WI38 (cell line): ENCODE data around the gene IRGQ.
"Not testable (repeated sequence)": the region's sequence is repeated elsewhere in the genome, so short reads cannot be mapped to it uniquely, and the experiment has no call there.

Experiments
- H3K4me3 ChIP-seq: 2 replicates; pipeline ENCODE4 v1.5.1; 2011; ENCODE audit warnings: low read depth, mild to moderate bottlenecking, control low read depth, low read length
- TF ChIP-seq, protein P1 (sequence below): IDR thresholded peaks from 2 replicates; pipeline ENCODE4 v1.5.1; 2012; ENCODE audit warnings: low read depth, mild to moderate bottlenecking, control low read depth, low read length

Gene IRGQ

DNA sequence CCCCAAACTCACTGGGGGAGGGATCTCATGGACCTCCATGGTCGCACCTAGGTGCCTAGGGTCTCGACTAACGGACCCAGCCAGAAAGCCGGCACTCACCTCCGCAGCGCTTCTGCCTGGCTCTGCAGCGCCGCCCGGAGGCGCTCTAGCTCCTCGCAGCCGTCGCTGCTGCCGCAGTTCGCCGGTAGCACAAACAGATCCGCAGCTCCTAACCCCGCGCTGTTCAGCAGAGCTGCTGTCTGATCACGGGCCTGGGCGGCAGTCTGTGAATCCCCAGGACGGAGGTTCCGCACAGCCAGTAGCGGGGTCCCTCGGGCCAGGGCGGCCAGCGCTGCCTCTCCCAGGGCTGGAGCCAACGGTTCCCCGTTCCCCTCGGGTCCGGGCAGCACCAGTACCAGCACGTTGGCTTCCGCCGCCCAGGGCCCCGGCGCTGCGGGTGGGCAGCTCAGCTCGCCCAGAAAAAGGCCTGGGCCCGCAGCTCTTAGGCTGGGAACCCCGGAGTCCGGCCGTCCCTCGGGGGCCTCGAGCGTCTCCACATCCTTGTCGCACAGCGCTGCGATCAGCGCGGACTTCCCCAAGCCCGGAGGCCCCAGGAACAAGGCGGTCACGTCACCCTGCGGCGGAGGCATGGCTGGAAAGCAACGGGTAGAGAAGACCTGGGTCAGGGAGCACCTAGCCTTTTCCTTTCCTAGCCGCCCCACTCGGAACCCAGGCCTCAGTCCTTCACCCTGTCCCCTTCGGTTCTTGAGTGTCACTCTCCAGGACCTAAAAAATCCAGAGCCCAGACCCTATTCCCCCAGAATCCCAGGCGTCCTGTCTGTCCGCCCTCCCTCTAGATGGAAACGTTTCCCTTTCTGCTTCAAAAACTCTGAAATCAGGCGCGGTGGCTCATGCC, 977 bp downstream of the IRGQ start:
- peak overlapping the region; percentile 71 for H3K4me3 ChIP-seq
- TF ChIP-seq, protein P1, sequence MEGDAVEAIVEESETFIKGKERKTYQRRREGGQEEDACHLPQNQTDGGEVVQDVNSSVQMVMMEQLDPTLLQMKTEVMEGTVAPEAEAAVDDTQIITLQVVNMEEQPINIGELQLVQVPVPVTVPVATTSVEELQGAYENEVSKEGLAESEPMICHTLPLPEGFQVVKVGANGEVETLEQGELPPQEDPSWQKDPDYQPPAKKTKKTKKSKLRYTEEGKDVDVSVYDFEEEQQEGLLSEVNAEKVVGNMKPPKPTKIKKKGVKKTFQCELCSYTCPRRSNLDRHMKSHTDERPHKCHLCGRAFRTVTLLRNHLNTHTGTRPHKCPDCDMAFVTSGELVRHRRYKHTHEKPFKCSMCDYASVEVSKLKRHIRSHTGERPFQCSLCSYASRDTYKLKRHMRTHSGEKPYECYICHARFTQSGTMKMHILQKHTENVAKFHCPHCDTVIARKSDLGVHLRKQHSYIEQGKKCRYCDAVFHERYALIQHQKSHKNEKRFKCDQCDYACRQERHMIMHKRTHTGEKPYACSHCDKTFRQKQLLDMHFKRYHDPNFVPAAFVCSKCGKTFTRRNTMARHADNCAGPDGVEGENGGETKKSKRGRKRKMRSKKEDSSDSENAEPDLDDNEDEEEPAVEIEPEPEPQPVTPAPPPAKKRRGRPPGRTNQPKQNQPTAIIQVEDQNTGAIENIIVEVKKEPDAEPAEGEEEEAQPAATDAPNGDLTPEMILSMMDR: peak; percentile 96

DNA sequence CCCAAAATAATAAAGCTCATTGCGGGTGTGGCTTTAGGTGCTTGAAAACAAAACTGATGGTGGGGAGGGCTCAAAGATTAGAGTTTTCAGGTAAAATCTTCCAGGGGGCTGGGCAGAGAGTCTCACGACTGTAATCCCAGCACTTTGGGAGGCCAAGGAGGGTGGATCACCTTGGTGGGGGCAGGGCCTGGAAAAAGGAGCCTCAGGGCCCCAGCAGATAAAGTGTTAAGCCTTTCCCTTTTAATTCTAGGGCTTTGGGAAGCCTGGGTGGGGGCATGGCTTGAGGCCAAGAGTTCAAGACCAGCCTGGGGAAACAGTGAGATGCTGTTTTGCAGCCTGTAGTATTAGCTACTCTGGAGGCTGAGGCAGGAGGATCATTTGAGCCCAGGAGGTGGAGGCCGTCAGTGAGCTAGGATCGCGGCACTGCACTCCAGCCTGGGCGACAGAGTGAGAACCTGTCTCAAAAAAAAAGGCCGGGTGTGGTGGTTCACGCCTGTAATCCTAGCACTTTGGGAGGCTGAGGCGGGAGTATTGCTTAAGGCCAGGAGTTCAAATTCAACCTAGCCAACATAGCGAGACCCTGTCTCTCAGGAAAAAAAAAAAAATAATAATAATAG, 1.7 kb downstream of the IRGQ start:
- TF ChIP-seq, protein P1: no peak
- H3K4me3 ChIP-seq: peak overlapping the region; percentile 71

DNA sequence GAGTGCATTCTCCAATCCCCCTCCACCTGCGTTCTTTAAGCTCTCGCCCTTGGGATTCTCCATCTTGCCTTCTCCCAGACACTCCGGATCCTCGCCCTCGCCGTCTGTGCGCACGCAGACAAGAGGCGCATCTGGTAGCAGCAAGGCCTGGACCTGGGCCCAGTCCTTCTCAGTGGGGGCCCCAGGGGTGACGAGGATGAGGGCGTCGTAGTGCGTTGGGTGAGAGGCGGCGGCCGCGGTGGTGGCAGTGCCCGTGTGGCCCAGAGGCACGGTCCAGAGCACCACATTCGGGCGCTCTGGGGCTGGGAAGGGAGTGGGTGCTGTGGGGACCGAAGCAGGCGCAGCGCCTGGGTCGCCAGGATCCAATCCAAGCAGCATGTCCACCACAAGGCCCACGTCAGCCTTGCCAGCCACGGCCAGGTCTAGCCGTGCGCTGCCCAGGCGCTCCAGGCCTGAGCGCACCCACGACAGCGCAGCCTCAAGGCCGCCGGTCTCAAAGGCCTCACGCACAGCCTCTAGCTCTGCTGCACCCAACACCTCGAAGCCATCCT, 3.1 kb downstream of the IRGQ start:
- TF ChIP-seq, protein P1: no peak
- H3K4me3 ChIP-seq: no peak overlapping the region

DNA sequence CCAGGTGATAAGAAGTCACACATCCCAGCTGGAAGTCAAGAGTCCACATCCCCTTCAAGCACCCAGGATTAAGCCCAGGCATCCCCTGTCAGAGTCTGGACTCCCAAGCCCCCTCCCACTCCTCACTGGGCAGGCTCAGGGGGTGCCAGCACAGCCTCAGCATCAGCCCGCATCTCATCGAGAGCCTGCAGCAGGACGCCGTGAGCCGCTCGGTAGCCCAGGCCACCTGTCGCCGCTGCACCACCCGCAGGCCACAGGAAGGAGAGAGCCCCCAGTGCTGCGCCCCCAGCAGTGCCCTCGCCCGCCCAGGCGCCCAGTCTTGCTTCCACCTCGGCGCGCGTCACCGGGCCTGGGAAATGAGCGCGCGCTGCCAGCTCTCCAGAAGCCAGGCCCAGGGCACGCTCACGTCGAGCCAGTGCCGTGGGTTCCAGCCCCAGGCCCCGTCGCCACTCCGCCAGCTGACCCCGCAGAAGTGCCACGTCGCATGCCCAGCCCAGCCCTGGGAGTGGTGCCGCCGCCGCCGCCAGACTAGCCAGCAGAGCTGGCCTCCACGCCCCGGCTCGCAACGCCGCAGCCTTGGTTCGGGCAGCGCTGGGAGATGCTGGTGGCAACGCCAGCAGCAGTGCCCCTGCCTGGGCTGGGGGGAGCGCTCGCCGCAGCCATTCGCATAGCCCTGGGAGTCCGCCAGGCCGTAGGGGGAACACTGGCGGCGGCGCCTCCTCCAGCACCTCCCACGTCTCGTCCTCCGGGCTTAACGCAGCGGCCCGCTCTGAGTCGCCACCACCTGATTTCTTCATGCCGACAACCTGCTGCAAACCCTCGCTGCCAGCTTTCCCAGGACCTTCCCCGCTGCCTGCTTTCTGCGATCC, 3.8 kb downstream of the IRGQ start:
- H3K4me3 ChIP-seq: no peak overlapping the region
- TF ChIP-seq, protein P1: no peak

DNA sequence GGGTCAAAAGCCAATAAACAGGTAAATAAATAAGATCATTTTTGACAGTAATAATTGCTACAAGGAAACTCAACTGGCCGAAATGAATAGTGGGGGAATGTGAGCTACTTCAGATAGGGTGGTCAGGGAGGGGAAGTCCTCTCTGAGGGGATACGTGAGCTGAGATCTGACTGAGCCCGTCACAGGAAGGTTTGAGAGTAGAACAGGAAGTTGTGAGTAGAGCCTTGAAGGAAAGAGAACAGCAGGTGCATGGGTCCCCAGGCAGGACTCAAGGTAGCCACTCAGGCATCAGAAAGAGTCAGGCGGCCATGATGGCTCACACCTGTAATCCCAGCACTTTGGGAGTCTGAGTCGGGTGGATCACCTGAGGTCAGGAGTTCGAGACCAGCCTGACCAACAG, 6.3 kb downstream of the IRGQ start:
- TF ChIP-seq, protein P1: no peak
- no peak overlapping the region for H3K4me3 ChIP-seq

DNA sequence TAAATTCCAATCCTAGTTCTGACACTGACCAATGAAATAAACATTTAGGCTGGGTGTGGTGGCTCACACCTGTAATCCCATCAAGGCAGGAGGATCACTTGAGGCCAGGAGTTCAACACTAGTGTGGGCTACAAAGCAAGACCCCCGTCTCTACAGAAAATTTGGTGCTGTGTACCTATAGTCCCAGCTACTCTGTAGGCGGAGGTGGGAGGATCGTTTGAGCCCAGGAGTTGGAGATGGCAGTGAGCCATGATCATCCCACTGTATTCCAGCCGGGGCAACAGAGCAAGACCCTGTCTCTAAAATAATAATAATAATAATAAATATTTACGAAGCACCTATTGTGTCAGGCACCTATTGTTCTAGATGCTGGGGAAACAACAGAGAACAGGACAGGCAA, 6.7 kb downstream of the IRGQ start:
- no peak overlapping the region for H3K4me3 ChIP-seq
- TF ChIP-seq, protein P1: no peak

DNA sequence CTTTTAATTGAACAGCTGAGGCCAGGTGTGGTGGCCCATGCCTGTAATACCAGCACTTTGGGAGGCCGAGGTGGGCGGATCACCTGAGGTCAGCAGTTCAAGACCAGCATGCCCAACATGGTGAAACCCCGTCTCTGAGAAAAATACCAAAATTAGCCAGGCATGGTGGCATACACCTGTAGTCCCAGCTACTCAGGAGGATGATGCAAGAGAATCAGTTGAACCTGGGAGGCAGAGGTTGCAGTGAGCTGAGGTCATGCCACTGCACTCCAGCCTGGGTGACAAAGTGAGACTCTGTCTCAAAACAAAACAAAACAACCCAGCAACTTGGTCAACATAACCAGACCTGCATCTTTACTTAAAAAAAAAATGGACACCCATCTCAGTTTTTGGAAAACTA, 8.9 kb downstream of the IRGQ start:
- H3K4me3 ChIP-seq: not testable (repeated sequence)
